Mesothelial cell of epicardium (in vitro differentiated cells): ENCODE measurements around the gene PUM1. TPM values are rescaled to one million over a fixed set of nuclear protein-coding genes. Genes with fewer than 3 reads are reported as not detected.

Experiments
- DNase-seq, 2 experiments: peaks; one replicate each; pipeline ENCODE4 v3.0.0; 2021; ENCODE audit warnings: low spot score in 2 of 2; ENCODE audit not compliant: unreplicated experiment in 2 of 2
- H3K27ac Mint-ChIP-seq: 2 replicates; pipeline ENCODE4 v1.8.0; 2021; ENCODE audit warnings: mixed read lengths
- H3K27me3 Mint-ChIP-seq: 2 replicates; pipeline ENCODE4 v1.8.0; 2021; ENCODE audit warnings: low read depth, mixed read lengths
- H3K36me3 Mint-ChIP-seq: 2 replicates; pipeline ENCODE4 v1.8.0; 2021; ENCODE audit warnings: mixed read lengths
- H3K4me1 Mint-ChIP-seq: 2 replicates; pipeline ENCODE4 v1.8.0; 2021; ENCODE audit warnings: mixed read lengths
- H3K4me3 Mint-ChIP-seq: 2 replicates; pipeline ENCODE4 v1.8.0; 2021; ENCODE audit warnings: mild to moderate bottlenecking, moderate library complexity, mixed read lengths
- H3K9me3 Mint-ChIP-seq: 2 replicates; pipeline ENCODE4 v1.8.0; 2021; ENCODE audit warnings: mixed read lengths
- CTCF ChIP-seq: fragments of 200-600 bp; sonication (generic); IDR thresholded peaks from one replicate; pipeline ENCODE4 v1.5.0; 2021; ENCODE audit warnings: antibody characterized with exemption; ENCODE audit not compliant: unreplicated experiment
- total RNA-seq: library from RNA; stranded (reverse); gene quantifications from 3 replicates; pipeline ENCODE4 v1.2.1, GENCODE V29; 2021

The PUM1 gene
- total RNA-seq, 1 donor from 2014 or later, result 250 TPM

- no peak for TF ChIP-seq CTCF
- Mint-ChIP-seq H3K9me3 (no peaks in the 10 kb centered on the region), H3K4me3 (no peak overlapping the region), H3K27me3 (no peaks in the 10 kb centered on the region), H3K27ac (peak overlapping the region; percentile 48), H3K4me1 (peaks cover 63% of the 10 kb centered on the region), H3K36me3 (peaks cover 64% of the 10 kb centered on the region)
- DNase-seq, result no peak
Observed at GRCh38 chr1:30964706-30965105, 100.8 kb downstream of the PUM1 start.

GRCh38 chr1:30962609-30963508 lies 102.7 kb downstream of the PUM1 start:
- H3K4me1 Mint-ChIP-seq, result peaks cover 50% of the 10 kb centered on the region
- TF ChIP-seq CTCF, result no peak
- H3K27me3 Mint-ChIP-seq, result no peaks in the 10 kb centered on the region
- no peaks in the 10 kb centered on the region for H3K9me3 Mint-ChIP-seq
- no peak for DNase-seq
- H3K4me3 Mint-ChIP-seq, result no peak overlapping the region
- peak overlapping the region; percentile 43 for H3K27ac Mint-ChIP-seq
- H3K36me3 Mint-ChIP-seq, result peaks cover 61% of the 10 kb centered on the region

DNA sequence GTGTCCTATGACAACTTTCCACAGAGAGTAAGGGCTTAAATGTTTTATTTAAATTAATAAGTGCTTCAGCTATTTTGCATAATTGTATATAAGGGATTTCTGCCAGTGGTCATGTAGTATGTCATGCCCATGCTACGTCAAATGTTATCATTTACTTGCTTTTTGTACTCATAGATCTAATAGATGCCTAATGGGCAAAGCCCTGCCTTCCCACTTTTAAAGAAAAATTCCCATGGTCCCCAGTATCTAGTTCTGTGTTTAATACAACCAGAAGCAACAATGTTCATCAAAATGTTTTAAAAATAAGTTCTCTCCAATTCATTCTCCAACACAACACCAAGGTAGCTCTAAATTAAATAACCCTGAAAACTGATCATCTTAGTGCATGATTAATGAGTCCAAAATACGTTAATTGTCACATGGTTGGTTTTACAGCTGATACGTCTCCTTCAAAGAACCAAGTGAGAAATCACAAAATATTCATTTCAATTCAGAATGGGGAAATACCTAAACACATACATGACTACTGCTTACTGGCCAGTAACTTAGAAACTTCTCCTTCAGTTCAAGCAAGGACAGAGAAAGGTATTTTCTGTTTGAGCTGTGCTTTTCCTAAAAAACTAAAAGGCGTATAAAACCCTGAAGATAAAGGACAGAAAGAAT lies 107.8 kb downstream of the PUM1 start:
- TF ChIP-seq CTCF, result no peak
- Mint-ChIP-seq H3K36me3 (peaks cover 56% of the 10 kb centered on the region), H3K9me3 (no peaks in the 10 kb centered on the region), H3K4me1 (peaks cover 3% of the 10 kb centered on the region), H3K27me3 (no peaks in the 10 kb centered on the region), H3K4me3 (no peak overlapping the region), H3K27ac (peak overlapping the region; percentile 3)
- DNase-seq, result no peak

DNA sequence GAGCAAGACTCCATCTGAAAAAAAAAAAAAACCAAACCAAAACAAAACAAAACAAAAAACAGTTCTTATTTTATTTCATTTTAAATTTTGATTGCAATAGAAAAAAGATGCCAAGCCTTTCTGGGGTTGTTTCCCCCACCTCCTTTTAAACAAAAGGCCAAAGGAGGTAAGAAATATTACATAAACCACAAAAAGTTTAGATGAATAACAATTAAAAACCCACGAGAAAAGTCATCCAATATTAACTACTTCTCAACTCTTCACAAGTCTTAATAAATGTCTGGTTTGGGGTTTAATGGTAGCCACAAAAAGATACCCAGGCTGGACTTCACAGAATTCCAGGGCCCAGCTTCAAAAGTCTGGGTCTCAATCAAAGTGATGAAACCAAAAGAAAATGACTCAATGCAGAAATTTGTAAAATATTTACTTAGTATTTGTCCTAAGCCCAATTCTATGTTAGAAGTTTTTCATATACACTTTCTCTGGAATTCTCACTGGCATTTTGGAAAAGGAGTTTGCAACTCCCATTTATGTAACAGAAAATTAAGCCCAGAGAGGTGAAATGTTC lies 110.0 kb downstream of the PUM1 start:
- no peaks in the 10 kb centered on the region for H3K27me3 Mint-ChIP-seq
- H3K27ac Mint-ChIP-seq, result peak overlapping the region; percentile 43
- no peak overlapping the region for H3K4me3 Mint-ChIP-seq
- H3K36me3 Mint-ChIP-seq, result peaks cover 58% of the 10 kb centered on the region
- H3K4me1 Mint-ChIP-seq, result no peaks in the 10 kb centered on the region
- no peaks in the 10 kb centered on the region for H3K9me3 Mint-ChIP-seq
- DNase-seq, result no peak
- no peak for TF ChIP-seq CTCF

DNA sequence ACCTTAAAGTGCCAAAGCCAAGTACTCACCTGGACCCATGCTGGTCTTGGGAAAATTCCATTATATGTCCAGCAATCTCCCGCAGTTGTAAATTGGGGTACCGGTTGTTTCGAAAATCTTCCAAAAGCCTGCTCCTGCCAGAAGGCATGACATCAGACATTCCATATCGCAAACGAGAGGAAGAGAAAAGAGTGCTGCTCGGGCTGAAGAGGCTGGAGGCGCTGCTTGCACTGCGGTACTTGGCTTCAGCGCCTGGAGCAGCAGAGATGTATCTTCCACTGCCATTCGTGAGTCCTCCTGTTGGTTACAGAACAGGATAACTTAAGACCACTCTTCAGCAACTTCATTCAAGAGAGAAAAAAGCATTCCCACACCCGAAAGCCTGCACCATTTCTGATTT lies 111.8 kb downstream of the PUM1 start:
- Mint-ChIP-seq H3K4me1 (no peaks in the 10 kb centered on the region), H3K9me3 (no peaks in the 10 kb centered on the region), H3K4me3 (no peak overlapping the region), H3K27ac (no peak overlapping the region), H3K27me3 (no peaks in the 10 kb centered on the region), H3K36me3 (peaks cover 54% of the 10 kb centered on the region)
- no peak for DNase-seq
- no peak for TF ChIP-seq CTCF
